GM21528 (cell line): ENCODE measurements around the gene ASF1B.
"Not testable (repeated sequence)": the region's sequence is repeated elsewhere in the genome, so short reads cannot be mapped to it uniquely, and the experiment has no call there.

Experiments
- ATAC-seq: cut with Tn5 transposase; IDR thresholded peaks from one replicate; pipeline ENCODE4 v1.9.1; 2021; ENCODE audit warnings: mild to moderate bottlenecking, moderate library complexity; ENCODE audit not compliant: unreplicated experiment, low FRiP score

Gene ASF1B

DNA sequence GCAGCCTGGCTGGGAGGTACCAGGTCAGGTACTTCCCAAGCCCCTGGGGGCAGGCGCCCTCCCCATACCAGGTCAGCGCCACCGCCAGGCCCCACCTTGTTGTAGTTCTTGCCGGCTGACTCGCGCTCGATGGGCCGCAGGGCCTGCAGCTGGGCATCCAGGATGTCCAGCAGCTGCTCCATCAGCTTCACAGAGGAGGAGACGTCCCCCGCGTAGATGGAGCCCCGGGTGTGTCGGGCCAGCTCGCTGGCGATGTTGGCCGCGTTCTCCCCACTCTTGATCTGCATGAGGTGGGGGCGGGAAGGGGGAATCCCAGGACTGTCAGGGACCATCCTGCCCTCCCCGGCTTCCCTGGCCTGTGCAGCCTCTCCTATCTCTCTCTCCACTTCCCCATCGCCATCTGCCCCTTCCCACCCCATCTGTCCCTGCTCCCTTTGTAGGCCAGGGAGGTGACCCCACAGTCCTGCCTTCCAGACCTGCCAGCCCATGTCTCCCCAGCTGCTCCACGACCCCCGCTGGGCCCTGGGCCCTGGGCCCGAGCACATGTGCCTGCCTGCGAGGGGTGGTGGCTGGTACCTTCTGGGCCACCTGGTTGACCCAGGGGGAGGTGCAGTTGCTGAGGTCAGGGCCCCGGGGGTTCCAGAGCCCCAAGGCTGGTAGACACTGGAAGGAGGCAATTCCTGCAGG, 23.8 kb upstream of the ASF1B start:
- ATAC-seq, result no peak

DNA sequence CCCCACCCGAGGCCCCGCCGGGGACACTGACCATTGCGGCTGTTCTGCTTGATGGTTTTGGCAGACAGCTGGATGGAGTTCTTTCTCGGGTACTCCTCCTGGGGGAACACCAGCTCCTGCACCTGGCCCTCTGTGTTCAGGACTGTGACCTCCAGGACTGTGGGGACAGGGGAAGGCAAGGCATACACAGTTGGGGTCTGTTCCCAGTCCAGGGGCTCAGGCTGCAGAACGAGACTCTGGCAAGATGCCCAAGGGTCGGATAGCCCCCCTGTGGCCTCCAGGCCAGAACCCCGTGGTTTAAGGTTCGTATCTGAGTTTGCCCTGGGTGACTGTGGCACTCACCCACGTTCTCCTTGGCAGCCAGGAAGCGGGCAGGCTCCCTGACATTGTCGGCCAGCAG, 22.7 kb upstream of the ASF1B start:
- ATAC-seq, result no peak

DNA sequence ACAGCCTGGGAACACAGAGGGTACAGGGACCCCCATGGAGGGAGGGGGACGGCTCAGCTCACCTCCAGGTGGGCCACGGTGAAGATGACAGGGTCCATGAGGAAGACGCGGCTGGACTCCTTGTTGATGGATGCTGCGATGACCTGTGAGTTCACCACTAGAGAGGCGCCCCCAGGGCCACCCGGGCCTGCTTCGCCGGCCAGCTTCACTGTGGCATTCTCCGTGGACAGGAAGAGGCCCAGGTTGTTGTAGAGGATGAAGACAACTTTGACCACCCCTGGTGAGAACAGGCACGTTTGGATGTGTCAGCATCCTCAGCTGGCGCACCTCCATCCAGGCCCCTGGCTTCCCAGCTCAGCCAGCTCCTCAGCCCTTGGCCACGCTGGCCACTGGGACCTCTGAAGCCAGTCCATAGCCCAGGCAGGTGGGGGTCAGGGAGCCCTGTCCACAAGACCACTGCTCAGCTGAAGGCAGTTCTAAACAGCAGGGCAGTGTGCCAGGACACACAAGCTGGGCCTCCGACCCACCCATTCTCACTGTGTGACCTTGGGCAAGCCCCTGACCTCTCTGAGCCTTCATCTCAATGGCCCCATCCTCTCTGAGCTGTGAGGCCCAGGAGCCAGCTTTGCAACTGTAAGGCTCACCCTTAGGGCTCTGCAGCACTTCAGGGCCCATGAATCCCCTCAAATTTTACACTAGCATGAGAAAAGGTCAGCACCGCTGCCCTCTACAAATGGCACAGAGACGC, 22.1 kb upstream of the ASF1B start:
- ATAC-seq, result no peak

DNA sequence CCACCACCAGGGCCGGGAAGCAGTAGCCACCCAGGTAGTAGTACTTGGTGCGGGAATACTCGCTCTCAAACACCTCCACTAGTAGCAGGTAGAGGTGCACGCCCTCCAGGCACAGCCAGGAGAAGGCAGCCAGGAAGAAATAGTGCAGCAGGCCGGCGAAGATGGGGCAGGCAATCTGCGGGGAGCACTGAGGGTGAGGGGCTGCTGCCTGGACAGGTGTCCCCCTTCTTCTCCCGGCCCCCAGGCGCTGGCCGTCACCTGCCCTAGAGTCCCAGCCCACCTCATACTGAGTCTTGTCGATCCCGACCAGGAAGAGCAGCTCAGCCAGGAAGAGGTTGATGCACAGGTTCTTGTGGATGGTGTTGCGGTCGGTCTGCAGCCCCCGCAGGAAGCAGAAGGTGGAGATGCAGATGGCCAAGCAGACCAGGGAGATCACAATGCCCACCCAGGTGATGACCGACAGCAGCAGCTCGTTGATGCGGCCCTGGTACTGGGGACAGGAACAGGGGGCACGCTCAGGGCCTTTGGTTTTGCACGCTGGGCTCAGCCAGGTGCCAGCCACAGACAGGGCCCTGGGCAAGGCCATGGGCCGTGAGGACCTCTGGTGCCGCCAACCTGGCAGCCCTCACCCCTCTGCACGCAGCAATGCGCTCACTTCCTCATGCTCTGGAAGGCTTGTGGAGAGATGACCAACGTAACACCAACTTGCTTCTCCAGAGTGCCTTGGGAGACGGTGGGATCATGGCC, 20.8 kb upstream of the ASF1B start:
- no peak for ATAC-seq

DNA sequence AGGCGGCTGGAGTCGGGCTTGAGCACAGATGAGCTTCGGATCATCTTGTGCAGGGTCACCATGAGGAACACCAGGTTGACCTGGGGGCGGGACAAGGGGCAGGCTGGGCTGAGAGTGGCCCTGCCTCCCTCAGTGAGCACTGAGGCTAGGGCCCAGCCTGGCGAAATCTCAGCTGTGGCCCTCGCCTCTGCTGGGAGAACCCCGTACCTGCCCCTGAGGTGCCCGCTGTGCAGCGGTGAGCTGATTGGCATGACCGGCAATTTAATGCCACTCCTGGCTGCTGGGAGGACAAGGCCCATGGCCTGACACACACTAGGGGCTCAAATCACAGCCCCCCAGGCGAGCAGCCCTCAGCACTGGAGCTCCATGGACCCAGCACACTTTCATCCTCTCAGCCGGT, 19.7 kb upstream of the ASF1B start:
- no peak for ATAC-seq

DNA sequence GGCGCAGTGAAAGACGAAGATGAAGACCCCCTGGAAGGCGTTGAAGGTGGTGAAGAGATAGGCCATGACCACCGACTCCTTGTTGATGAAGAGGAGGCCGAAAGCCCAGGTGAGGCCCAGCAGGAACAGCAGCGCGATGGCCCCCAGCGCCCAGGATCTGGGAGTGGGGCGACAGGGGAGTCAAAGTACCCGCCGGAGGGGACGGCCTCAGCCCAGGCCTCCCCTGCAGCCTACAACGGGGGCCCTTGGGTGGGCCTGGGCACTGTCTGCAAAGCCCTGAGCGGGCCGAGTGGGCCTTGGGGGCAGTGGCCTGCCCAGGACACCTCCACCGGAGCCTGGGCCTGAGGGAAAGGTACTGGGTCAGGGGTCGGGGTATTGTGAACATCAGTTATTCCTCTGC, 19.0 kb upstream of the ASF1B start:
- ATAC-seq, result no peak

DNA sequence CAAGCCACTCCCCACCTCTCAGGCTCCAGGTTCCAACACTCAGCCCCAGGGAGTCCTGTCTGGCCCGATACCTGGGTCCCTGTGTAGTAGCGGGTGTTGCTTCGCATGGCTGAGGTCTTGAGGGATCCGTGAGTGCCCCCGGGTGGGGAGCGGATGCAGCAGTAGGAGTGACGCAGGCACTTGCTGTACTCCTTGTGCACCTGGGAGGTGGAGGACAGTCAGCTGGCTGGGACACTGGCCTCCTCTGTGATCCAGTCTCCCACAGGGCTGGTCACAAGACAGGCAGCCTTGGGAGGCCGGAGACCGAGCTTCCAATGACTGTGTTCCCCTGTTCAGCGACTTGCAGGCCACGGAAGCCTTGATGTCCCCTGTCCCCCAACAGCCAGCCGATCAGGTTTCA, 16.3 kb upstream of the ASF1B start:
- no peak for ATAC-seq

DNA sequence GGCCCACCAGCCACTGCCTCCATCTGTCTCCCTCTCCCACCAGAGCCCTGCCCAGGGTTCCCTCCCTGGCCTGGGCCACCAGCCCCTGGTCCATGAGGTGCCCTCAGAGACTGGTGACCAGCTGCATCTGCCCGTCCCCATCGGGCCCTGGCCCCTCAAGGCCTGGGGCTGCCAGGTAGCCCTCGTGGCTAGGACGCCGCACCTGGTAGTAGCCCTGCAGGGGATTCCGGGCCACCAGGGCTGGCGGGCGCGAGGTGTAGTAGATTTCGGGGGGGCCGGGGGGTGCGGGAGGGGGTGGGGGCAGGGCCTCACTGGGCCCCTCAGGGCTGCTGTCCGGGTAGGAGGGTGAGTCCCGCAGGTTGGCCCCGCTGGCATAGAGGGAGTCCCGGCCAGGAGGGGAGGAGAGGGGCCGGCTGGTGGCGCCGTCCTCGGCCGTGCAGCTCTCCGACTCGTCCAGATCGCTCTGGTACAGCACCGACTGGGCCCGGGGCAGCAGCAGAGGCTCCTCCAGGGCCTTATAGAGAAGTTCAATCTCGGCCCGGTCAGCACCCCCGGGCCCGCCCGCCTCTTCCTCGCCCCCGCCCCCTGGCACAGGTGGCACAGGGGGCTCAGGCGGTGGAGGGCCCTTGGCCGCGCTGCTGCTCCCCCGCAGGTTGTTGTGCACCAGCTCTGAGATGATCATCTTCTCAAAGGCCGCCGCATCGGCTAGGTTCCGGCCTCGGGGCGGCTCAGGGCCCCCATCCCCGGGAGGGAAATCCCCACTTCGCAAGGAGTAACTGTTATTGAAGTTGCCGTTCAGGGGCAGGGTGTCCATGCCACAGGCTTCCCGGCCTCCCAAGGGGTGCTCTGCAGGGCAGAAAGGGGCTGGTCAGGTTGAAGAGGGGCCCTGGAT, 14.6 kb upstream of the ASF1B start:
- ATAC-seq, result no peak

DNA sequence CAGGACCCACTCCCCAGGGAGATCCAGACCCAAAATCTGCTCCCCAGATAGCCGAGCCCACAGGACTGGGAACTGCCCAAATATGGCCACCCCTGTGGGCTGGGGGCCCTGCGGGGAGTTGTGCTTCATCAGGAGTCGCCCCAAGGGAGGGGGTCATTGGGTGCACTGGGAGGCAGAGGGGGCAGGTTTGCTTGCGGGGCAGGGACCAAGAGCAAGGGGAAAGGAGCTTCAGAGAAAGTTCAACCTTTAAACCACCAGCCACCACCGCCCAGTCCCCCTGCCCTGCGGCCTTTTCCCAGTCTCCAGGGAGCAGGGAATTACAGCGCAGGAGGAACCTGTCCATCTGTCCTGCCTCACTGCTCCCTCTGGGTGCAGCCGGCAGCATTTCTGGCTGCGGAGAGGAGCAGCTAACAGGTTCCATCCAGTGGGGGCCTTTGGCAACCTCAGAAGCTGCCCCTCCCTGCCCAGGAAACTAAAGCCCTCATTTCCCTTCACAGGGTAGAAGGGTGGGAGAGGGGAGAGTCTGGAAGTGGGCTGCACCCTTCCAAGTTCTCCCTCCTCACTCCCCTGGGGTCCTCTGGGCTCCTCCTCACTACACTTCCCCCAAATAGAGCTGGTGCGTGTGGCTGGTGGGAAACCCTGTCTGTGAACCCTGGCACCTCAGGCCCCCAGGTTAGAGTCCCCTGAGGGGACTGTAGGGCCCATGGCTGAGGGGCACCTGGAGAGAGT, 13.8 kb upstream of the ASF1B start:
- no peak for ATAC-seq

DNA sequence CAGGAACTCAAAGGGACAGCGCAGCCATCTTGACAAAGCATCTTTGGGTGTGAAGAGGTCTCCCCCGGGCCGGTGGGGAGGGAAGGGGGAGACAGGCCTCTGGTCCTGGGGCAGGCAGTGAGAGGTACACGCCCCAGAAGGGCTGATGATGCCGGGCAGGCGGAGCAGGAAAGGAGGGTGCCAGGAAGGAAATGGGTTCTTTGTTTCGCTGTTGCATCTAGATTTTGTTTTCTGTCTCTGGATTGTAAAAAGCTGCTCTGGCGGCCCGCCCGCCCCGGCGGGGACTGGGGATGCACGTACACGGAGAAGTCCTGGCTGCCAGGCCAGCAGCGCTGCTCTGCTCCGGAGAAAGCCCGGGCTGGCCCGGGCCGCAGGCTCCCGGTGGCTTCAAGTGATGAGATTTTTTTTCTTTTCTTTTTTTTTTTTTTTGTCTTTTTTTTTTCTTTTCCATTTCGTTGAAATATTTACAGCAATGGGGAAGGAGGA, 13.2 kb upstream of the ASF1B start:
- no peak for ATAC-seq

DNA sequence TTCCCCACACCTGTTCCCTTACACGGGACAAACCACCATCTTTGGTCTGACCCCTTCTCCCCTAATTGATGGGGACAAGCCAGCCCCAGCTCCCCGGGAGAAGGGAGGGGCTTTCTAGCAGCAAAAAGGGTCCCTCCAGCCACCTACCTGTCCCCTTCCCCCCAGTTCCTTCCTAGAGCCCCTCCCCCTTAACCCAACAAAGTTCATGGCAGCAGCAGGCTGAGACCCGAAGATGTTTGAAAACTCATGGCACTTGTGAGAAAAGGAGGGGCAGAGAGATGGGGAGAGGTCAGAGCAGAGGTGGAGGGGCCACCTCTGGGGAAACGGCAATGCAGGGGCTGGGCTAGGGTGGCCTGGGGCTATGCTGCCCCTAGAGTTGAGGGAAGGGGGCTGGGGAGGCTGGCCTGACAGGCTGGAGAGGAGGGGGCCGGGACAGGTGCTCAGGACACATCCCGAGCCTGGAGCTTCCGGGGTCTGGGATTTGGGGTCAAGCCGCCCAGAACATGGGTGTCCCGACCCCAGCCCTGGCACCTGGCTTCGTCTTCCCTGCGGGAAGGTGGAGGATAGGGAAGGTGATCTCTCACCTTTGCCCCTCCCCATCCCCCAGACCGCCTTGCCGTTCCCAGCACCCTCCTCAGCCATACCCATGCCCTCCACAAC, 12.5 kb upstream of the ASF1B start:
- ATAC-seq, result no peak

DNA sequence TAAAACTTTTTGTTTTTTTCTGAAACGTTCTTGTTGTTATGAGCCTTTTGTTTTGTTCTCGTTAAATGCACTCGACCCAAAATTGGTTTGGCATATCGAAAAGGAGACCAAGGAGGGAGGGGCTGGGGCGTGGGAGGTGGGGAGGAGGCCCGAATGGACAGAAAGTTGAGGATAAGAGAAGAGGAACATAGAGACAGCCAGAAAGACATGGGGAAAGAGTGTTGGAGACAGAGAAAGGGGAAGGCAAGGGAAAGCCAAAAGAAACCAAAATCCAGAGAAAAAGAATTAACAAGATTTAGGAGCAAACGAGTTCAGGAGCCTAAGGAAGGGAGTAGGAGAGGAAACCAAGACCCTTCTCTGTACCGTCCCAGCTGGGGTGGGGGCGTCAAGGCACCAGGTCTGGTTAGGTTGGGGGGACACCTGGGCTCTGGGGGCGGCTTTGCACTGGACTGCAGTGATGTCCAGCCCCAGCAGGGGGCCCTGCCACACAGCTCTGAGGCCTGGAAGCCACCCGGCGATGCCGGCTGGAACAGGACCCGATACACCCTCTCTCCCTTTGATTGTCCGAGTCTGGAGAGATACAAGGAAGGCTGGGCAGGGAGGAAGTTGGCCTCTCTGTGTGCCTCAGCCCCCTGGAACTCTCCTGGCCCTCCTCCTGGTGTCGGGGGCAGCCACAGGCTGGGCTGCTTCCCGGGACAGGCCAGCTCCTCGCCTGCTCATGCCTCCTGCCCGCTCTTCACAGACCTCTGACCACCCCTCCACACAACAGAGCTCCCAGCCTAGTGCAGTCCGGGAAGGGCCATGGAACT, 11.6 kb upstream of the ASF1B start:
- ATAC-seq, result no peak

DNA sequence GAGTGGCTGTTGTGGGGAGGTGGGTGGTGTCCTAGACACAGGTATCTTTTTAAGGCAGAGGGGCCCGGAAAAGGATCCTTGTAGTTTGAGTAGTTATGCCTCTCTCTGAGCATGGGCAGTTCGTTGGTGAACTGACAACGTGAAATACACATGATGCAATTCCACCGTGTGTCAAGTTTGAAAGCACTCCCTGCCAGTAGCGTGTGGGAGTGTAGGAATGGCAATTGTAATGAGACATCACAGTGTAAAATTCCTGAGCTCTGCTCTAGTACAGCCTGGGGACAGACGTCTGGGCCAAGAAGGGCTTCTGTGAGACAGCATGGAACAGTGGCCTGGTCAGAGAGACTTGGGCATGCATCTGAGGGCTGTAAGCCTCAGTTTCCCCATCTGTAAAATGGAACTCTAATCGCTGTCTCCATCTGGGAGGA, 10.4 kb upstream of the ASF1B start:
- ATAC-seq, result no peak

DNA sequence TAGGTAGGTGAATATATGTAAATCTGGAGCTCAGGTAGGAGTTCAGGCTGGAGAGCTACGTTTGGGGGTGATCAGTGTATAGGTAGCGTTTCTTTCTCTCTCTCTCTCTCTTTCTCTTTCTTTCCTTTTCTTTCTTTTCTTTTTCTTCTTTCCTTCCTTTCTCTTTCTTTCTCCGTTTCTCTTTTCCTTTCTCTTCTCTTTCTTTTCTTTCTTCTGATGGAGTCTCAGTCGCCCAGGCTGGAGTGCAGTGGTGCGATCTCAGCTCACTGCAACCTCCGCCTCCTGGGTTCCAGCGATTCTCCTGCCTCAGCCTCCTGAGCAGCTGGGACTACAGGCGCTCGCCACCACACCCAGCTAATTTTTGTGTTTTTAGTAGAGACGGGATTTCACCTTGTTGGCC, 9.8 kb upstream of the ASF1B start:
- not testable (repeated sequence) for ATAC-seq

DNA sequence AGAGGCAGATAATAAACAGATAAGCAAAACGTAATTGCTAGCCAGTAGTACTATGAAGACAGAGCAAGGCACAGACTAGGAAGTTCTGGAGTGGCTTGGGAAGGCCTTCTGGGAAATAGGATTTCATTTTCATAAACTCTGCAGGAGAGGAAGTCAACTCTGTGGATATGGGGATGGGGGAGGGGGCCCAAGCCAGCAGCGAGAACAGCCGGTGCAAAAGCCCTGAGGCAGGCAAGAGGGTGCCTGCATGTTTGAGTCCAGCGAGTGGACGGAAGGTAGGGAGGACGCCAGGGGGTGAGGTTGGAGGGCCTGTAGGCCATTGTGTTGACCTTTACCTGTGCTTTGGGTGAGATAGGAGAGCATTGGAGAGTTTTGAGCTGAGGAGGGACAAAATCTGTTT, 9.0 kb upstream of the ASF1B start:
- ATAC-seq, result no peak

DNA sequence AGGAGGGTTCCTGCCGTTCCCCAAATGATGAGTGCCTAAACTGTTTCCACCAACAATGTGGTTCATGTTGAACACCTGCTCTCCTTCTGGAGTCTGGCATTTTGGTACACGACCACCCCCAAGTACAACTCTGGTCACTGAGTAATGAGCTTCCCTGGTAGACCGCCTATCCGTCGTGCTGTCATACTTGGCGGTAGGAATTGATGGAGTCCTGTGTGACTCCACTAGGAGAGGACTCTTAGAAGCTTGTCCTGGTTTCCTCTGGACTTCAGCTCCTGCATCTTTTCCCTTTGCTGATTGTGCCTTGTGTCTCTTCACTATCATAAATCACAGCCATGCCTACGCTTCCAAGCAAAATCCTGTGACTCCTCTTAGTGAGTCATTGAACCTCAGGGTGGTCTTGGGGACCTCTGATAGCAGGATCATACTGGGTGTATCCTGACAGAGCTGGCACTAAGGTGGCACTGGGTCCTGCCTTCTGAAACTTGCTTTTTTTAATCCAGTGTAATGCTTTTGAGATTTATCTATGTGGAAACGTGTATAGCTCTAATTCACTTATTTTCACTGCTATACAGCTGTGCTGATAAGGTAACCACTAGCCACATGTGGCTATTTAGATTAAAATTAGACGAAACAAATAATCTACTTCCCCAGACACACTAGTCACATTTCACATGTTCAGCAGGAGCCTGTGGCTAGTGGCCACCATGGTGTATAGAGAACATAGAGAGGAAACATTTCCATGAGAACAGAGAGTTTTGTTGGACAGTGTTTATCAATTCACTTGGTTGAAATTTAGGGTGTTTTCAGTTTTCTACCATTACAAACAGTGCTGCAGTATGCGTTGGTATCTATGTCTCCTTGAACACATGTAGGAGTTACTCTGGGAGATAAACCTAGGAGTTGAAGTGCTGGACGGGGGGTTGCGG, 6.1 kb upstream of the ASF1B start:
- no peak for ATAC-seq

DNA sequence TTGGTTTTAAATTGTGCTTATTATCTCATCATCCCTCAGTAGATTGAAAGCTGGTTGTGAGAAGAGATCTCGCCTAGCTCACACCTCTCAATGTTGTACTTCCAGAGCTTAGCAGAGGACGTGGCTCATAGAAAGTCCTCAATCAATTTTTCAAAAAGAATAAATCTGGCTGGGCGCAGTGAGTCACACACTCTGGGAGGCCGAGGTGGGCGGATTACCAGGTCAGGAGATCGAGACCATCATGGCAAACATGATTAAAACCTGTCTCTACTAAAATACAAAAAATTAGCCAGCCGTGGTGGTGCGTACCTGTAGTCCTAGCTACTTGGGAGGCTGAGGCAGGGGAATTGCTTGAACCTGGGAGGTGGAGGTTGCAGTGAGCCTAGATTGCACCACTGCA, 4.7 kb upstream of the ASF1B start:
- no peak for ATAC-seq
